Measurements from ENCODE around the gene FRMD5. TPM values are rescaled to one million over a fixed set of nuclear protein-coding genes. Genes with fewer than 3 reads are reported as not detected.

The FRMD5 gene
- total and polyA plus RNA-seq, 2 donors (not counting 1 experiment from before 2014, with no cell fraction given) = not detected

- no peak for TF ChIP-seq EZH2 (IDR thresholded peaks at IDR 0.05; ENCODE audit: borderline replicate concordance, insufficient read depth, low read depth, low read length, poor library complexity, severe bottlenecking)
- no peak for TF ChIP-seq CTCF (IDR thresholded peaks at IDR 0.05)
- Histone ChIP-seq H3K79me2 (ENCODE audit: control insufficient read depth, insufficient read depth, low read length) (no peaks in the 10 kb centered on the region), H3K4me2 (replicated peaks; ENCODE audit: low read depth, low read length, poor library complexity, severe bottlenecking) (no peak overlapping the region), H3K27ac (ENCODE audit: low read length in 2 of 2) (no peak overlapping the region), H3K27me3 (replicated peaks in 1 of 4; ENCODE audit: control extremely low read depth in 1 of 4, control insufficient read depth in 3 of 4, insufficient read depth in 4 of 4, low read length in 3 of 4) (peaks cover 0 to 12% (median 7%) of the 10 kb centered on the region in 4 experiments), H3K9me3 (ENCODE audit: control extremely low read depth in 1 of 3, control insufficient read depth in 2 of 3, insufficient read depth in 1 of 3, low read length in 2 of 3) (no peaks in the 10 kb centered on the region), H2AFZ (ENCODE audit: insufficient read depth, low read depth, low read length, poor library complexity, severe bottlenecking) (no peak overlapping the region), H3K4me1 (ENCODE audit: control insufficient read depth in 2 of 2, insufficient read depth in 2 of 2, low read length in 2 of 2) (no peaks in the 10 kb centered on the region), H3K36me3 (replicated peaks in 1 of 2; ENCODE audit: control extremely low read depth in 1 of 2, control insufficient read depth in 1 of 2, extremely low read depth in 1 of 2, insufficient read depth in 2 of 2, low read length in 1 of 2) (no peaks in the 10 kb centered on the region), H3K9ac (ENCODE audit: low read length) (no peak overlapping the region), H3K4me3 (ENCODE audit: control extremely low read depth in 1 of 5, extremely low read depth in 1 of 5, insufficient read depth in 1 of 5, low read depth in 2 of 5, low read length in 4 of 5) (no peak overlapping the region), H4K20me1 (ENCODE audit: control insufficient read depth, insufficient read depth, low read length, poor library complexity, severe bottlenecking) (no peaks in the 10 kb centered on the region)
- Mint-ChIP-seq H3K9me3 (ENCODE audit: insufficient read depth) (no peaks in the 10 kb centered on the region), H3K4me3 (no peak overlapping the region), H3K4me1 (no peaks in the 10 kb centered on the region), H3K27me3 (peaks cover 27% of the 10 kb centered on the region), H3K27ac (no peak overlapping the region)
- intact Hi-C loops (cut with micrococcal nuclease) = no loop called here
- ChIA-PET CTCF (no interaction called here), POLR2A (no interaction called here)
- no peak for ATAC-seq (ENCODE audit: low read depth)
- DNase-seq = no peak
These were observed 66.6 kb downstream of the FRMD5 start for GRCh38 chr15:44128443-44128842.

GRCh38 chr15:44125879-44126278, 69.2 kb downstream of the FRMD5 start:
- no peak for TF ChIP-seq CTCF (IDR thresholded peaks at IDR 0.05)
- no peak overlapping the region for H3K9ac ChIP-seq (ENCODE audit: low read length)
- peaks cover 0 to 9% (median 6%) of the 10 kb centered on the region in 4 experiments for H3K27me3 ChIP-seq (replicated peaks in 1 of 4; ENCODE audit: control extremely low read depth in 1 of 4, control insufficient read depth in 3 of 4, insufficient read depth in 4 of 4, low read length in 3 of 4)
- no peak for DNase-seq
- no peaks in the 10 kb centered on the region for H3K4me1 ChIP-seq (ENCODE audit: control insufficient read depth in 2 of 2, insufficient read depth in 2 of 2, low read length in 2 of 2)
- no peak overlapping the region for H3K4me3 ChIP-seq (ENCODE audit: control extremely low read depth in 1 of 5, extremely low read depth in 1 of 5, insufficient read depth in 1 of 5, low read depth in 2 of 5, low read length in 4 of 5)
- ChIA-PET CTCF (no interaction called here), POLR2A (no interaction called here)
- Mint-ChIP-seq H3K27me3 (peaks cover 26% of the 10 kb centered on the region), H3K4me3 (no peak overlapping the region), H3K4me1 (no peaks in the 10 kb centered on the region), H3K27ac (no peak overlapping the region), H3K9me3 (ENCODE audit: insufficient read depth) (no peaks in the 10 kb centered on the region)
- no CpG with 5 or more reads among the region's 2 CpGs for WGBS (ENCODE audit: insufficient coverage)
- no peaks in the 10 kb centered on the region for H3K79me2 ChIP-seq (ENCODE audit: control insufficient read depth, insufficient read depth, low read length)
- no peak overlapping the region for H3K27ac ChIP-seq (ENCODE audit: low read length in 2 of 2)
- H3K4me2 ChIP-seq (replicated peaks; ENCODE audit: low read depth, low read length, poor library complexity, severe bottlenecking) = no peak overlapping the region
- H3K36me3 ChIP-seq (replicated peaks in 1 of 2; ENCODE audit: control extremely low read depth in 1 of 2, control insufficient read depth in 1 of 2, extremely low read depth in 1 of 2, insufficient read depth in 2 of 2, low read length in 1 of 2) = no peaks in the 10 kb centered on the region
- intact Hi-C loops (cut with micrococcal nuclease) = no loop called here
- H2AFZ ChIP-seq (ENCODE audit: insufficient read depth, low read depth, low read length, poor library complexity, severe bottlenecking) = no peak overlapping the region
- H3K9me3 ChIP-seq (ENCODE audit: control extremely low read depth in 1 of 3, control insufficient read depth in 2 of 3, insufficient read depth in 1 of 3, low read length in 2 of 3) = no peaks in the 10 kb centered on the region
- H4K20me1 ChIP-seq (ENCODE audit: control insufficient read depth, insufficient read depth, low read length, poor library complexity, severe bottlenecking) = no peaks in the 10 kb centered on the region
- no peak for ATAC-seq (ENCODE audit: low read depth)
